Gastroesophageal sphincter (tissue), 3 donors: ENCODE results near the gene RNF4.

Experiments
- POLR2A ChIP-seq, 2 donors: fragments of 450-650 bp; IDR thresholded peaks; one replicate each; pipeline ENCODE4 v1.6.1; 2017; ENCODE audit warnings: antibody characterized with exemption in 2 of 2, mild to moderate bottlenecking in 2 of 2, moderate library complexity in 1 of 2
- POLR2AphosphoS5 ChIP-seq: sonication (generic); formaldehyde crosslinking; IDR thresholded peaks from one replicate; pipeline ENCODE4 v1.6.1; 2017; ENCODE audit warnings: antibody characterized with exemption
- TF ChIP-seq, protein P1 (sequence below), 4 experiments: fragments of 200-600 bp in 2 of 4; fragments of 450-650 bp in 2 of 4; sonication (generic) in 1 of 4; IDR thresholded peaks; one replicate each; pipeline ENCODE4 v1.5.1; 2017 to 2019; ENCODE audit warnings: antibody characterized with exemption in 4 of 4, mild to moderate bottlenecking in 2 of 4, moderate library complexity in 2 of 4

DNA sequence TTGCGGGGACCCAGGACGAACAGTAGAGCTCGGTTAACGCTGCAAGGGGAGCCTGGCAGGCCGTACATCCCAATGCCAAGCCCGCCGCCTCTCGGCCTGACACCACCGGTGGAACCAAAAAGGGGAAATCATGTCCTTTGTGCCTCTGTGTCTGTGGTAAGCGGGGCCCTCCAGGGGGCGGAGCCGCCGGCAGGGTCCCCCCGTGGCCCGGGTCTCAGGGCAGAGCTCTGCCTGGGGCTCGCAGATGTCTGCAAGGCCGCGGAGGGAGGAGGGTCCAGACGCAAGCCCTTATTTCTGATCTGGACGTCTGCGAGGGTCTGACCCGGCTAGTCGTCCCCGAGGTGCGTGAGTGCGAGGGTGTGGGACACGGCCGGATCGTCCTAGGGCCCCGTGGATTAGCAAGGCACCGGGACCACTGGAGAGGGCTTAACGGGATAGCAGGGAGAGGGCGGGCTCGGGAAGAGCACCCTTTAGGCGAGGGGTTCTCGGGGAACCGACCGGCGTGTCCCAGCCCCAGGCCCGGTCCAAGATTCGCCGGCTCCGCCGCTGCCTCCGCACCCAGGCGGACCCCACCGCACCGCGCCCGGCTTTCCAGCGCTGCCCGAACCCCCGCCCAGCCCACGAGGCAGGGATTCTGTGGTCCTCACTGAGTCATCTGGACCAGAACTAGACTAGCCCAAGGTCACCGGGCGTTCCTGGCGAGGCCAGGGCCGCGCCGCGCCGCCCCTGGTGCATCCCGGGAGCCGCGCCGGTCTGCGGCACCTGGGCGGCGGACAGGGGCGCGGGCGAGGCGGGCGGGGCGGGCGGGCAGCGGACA, 66.7 kb downstream of the RNF4 start:
- TF ChIP-seq, protein P1, sequence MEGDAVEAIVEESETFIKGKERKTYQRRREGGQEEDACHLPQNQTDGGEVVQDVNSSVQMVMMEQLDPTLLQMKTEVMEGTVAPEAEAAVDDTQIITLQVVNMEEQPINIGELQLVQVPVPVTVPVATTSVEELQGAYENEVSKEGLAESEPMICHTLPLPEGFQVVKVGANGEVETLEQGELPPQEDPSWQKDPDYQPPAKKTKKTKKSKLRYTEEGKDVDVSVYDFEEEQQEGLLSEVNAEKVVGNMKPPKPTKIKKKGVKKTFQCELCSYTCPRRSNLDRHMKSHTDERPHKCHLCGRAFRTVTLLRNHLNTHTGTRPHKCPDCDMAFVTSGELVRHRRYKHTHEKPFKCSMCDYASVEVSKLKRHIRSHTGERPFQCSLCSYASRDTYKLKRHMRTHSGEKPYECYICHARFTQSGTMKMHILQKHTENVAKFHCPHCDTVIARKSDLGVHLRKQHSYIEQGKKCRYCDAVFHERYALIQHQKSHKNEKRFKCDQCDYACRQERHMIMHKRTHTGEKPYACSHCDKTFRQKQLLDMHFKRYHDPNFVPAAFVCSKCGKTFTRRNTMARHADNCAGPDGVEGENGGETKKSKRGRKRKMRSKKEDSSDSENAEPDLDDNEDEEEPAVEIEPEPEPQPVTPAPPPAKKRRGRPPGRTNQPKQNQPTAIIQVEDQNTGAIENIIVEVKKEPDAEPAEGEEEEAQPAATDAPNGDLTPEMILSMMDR (IDR thresholded peaks at IDR 0.05), result peak in 2 of 4 experiments; percentile 26 to 34
- TF ChIP-seq POLR2A (IDR thresholded peaks at IDR 0.05) (no peak), POLR2AphosphoS5 (peak; percentile 40)
